K562 (cell line): Measurements from ENCODE around the gene DUOXA2. TPM values are rescaled to one million over a fixed set of nuclear protein-coding genes. Genes with fewer than 3 reads are reported as not detected.

Source experiments
- ATAC-seq: fragments of 200-7000 bp; cut with Tn5 transposase; 3 replicates; pipeline ENCODE4 v1.9.1; 2020; ENCODE audit warnings: moderate library complexity
- BruUV-seq: library from RNA; stranded (reverse); fragments of 400-500 nt; replicated peaks from 2 replicates; lab custom pipeline; 2021; lab: Mats Ljungman, UMichigan
- CTCF ChIA-PET: fragments of 300-600 bp; formaldehyde crosslinking; extraction: SDS; loops from one replicate; lab custom pipeline; 2021; ENCODE audit warnings: low intra/inter-chr PET ratio; lab: Yijun Ruan, JAX
- POLR2A ChIA-PET: fragments of 300-600, 350-650 bp; sonication (Branson Sonifier 250); formaldehyde crosslinking; extraction: SDS; loops from one replicate; lab custom pipeline; 2021; ENCODE audit warnings: antibody characterized with exemption, inconsistent platforms; lab: Yijun Ruan, JAX
- DNase-seq, 4 experiments: peaks; one replicate each; pipeline versions ENCODE4 v3.0.0 to v3.0.0-alpha.2; 2011 to 2018; ENCODE audit warnings: low spot score in 3 of 4, mixed read lengths in 3 of 4; ENCODE audit errors: extremely low read depth in 1 of 4
- FAIRE-seq: peaks from 2 replicates; lab custom pipeline; 2011; peaks lifted over from hg19 to GRCh38; lab: Jason Lieb, UNC
- H2AFZ ChIP-seq: 2 replicates; pipeline ENCODE4 v1.6.0; 2011; ENCODE audit warnings: low read depth, low read length, control low read depth, inconsistent platforms
- H3K27ac ChIP-seq: fragments of 200-600 bp; 3 replicates; pipeline ENCODE4 v1.8.0; 2011; ENCODE audit warnings: low read depth, mild to moderate bottlenecking, control low read depth, inconsistent platforms, low read length, moderate library complexity, mixed read lengths; ENCODE audit errors: extremely low read depth
- H3K27me3 ChIP-seq, 2 experiments: fragments of 300-600 bp in 1 of 2; 2 replicates in 1 of 2; 3 replicates in 1 of 2; pipeline versions ENCODE4 v1.6.0 to v1.8.0; 2011; ENCODE audit warnings: inconsistent platforms in 2 of 2, low read length in 2 of 2, mild to moderate bottlenecking in 1 of 2, mixed read lengths in 1 of 2, moderate library complexity in 1 of 2; ENCODE audit not compliant: control insufficient read depth in 2 of 2, insufficient read depth in 2 of 2
- H3K36me3 ChIP-seq: fragments of 300-600 bp; 3 replicates; pipeline ENCODE4 v1.8.0; 2011; ENCODE audit warnings: mild to moderate bottlenecking, low read length, inconsistent platforms; ENCODE audit not compliant: control insufficient read depth, insufficient read depth
- H3K4me1 ChIP-seq, 2 experiments: fragments of 200-600 bp in 1 of 2; replicated peaks in 1 of 2; 2 replicates in 1 of 2; 3 replicates in 1 of 2; pipeline versions ENCODE4 v1.5.1 to v1.8.0; 2011; ENCODE audit warnings: inconsistent platforms in 2 of 2, low read length in 2 of 2, mild to moderate bottlenecking in 1 of 2, mixed read lengths in 1 of 2, moderate library complexity in 1 of 2; ENCODE audit not compliant: control insufficient read depth in 2 of 2, insufficient read depth in 2 of 2
- H3K4me2 ChIP-seq: 2 replicates; pipeline ENCODE4 v1.6.1; 2011; ENCODE audit warnings: low read length, control low read depth, inconsistent platforms, mixed read lengths; ENCODE audit not compliant: insufficient read depth
- H3K4me3 ChIP-seq: fragments of 200-600 bp; sonication (generic), shearing (Covaris generic); 2 replicates; pipeline ENCODE4 v1.5.1; 2016; ENCODE audit warnings: control low read depth, inconsistent platforms
- H3K79me2 ChIP-seq: fragments of 200-600 bp; 3 replicates; pipeline ENCODE4 v1.8.0; 2011; ENCODE audit warnings: low read length, inconsistent platforms; ENCODE audit not compliant: control insufficient read depth, insufficient read depth
- H3K9ac ChIP-seq, 2 experiments: 2 replicates each; pipeline versions ENCODE4 v1.6.0 to v1.6.1; 2011; ENCODE audit warnings: low read depth in 2 of 2, low read length in 2 of 2, control low read depth in 1 of 2, inconsistent platforms in 1 of 2, mild to moderate bottlenecking in 1 of 2, mixed read lengths in 1 of 2; ENCODE audit not compliant: insufficient read depth in 1 of 2
- H3K9me1 ChIP-seq: one replicate; pipeline ENCODE4 v1.6.0; 2011; ENCODE audit warnings: inconsistent platforms, mild to moderate bottlenecking, low read length, moderate library complexity; ENCODE audit not compliant: control insufficient read depth, insufficient read depth
- H3K9me3 ChIP-seq: replicated peaks from 2 replicates; pipeline ENCODE4 v1.5.1; 2011; ENCODE audit warnings: low read depth, low read length, inconsistent platforms; ENCODE audit not compliant: control insufficient read depth, insufficient read depth
- H4K20me1 ChIP-seq: replicated peaks from 2 replicates; pipeline ENCODE4 v1.6.1; 2011; ENCODE audit warnings: low read length, inconsistent platforms, mixed read lengths; ENCODE audit not compliant: control insufficient read depth, insufficient read depth
- CBX1 ChIP-seq: sonication (generic); IDR thresholded peaks from 2 replicates; pipeline ENCODE4 v1.6.1; 2016; ENCODE audit warnings: antibody characterized with exemption, low read depth, mild to moderate bottlenecking
- TGIF2 ChIP-seq: sonication (generic); formaldehyde crosslinking; IDR thresholded peaks from 2 replicates; pipeline ENCODE4 v1.8.1; 2022; ENCODE audit warnings: mild to moderate bottlenecking, missing genetic modification reagents, moderate library complexity
- ZNF586 ChIP-seq: fragments of 450-650 bp; formaldehyde crosslinking; conservative IDR thresholded peaks from 2 replicates; pipeline ENCODE4 v1.4.0; 2020; ENCODE audit warnings: mild to moderate bottlenecking, moderate library complexity
- WGBS: fragments of 100-300 bp; shearing (Covaris generic); methylation state at CpG from one replicate; pipeline ENCODE4 v1.1.6; 2016; ENCODE audit warnings: low coverage, mixed read lengths; ENCODE audit not compliant: insufficient coverage; ENCODE audit errors: missing lambda C conversion rate; 5-methylcytosine and 5-hydroxymethylcytosine counted together
- in situ Hi-C: fragments of 300-500 bp; cut with MboI; formaldehyde crosslinking; loops from 4 replicates; pipeline ENCODE4 v1.15.0; 2018; ENCODE audit warnings: inconsistent platforms, mixed read lengths
- intact Hi-C: fragments of 100-400 bp; cut with micrococcal nuclease; formaldehyde crosslinking; loops from 2 replicates; pipeline ENCODE4 v1.14.2; 2022
- polyA plus RNA-seq, 8 experiments: library from polyadenylated mRNA; depleted of rRNA in 4 of 8; stranded (reverse) in 5 of 8; unstranded in 3 of 8; fragments of >200 nt; fragmentation: Nextera tagmentation in 2 of 8; fragmentation: Illumina TruSeq in 1 of 8; extraction: Ambion mirVana in 2 of 8; extraction: Trizol in 1 of 8; gene quantifications; 2 replicates each; pipeline versions ENCODE4 v1.2.1 to v1.2.3, GENCODE V29; 2011 to 2014; ENCODE audit warnings: inconsistent platforms in 1 of 8, missing spikeins in 1 of 8
- total RNA-seq, 7 experiments: library from RNA; depleted of rRNA in 6 of 7; stranded (reverse); fragments of >200 nt in 6 of 7; fragmentation: Illumina TruSeq in 2 of 7; extraction: Trizol in 2 of 7; gene quantifications; 2 replicates each; pipeline versions ENCODE4 v1.2.1 to v1.2.3, GENCODE V29; 2011 to 2021; ENCODE audit warnings: low replicate concordance in 1 of 7
- TF ChIP-seq, protein P1 (sequence below): fragments of 450-650 bp; formaldehyde crosslinking; IDR thresholded peaks from 2 replicates; pipeline ENCODE4 v1.4.0; 2022; ENCODE audit warnings: missing genetic modification characterization
- TF ChIP-seq, protein P2 (sequence below): fragments of 250-450 bp; sonication (Bioruptor Pico); IDR thresholded peaks from 2 replicates; pipeline ENCODE4 v1.5.0; 2022; ENCODE audit warnings: mild to moderate bottlenecking

The DUOXA2 gene
- total and polyA plus RNA-seq, 9 of the 15 experiments (the other 6 are each of a cell fraction or from before 2014, with no cell fraction given), result not detected

DNA sequence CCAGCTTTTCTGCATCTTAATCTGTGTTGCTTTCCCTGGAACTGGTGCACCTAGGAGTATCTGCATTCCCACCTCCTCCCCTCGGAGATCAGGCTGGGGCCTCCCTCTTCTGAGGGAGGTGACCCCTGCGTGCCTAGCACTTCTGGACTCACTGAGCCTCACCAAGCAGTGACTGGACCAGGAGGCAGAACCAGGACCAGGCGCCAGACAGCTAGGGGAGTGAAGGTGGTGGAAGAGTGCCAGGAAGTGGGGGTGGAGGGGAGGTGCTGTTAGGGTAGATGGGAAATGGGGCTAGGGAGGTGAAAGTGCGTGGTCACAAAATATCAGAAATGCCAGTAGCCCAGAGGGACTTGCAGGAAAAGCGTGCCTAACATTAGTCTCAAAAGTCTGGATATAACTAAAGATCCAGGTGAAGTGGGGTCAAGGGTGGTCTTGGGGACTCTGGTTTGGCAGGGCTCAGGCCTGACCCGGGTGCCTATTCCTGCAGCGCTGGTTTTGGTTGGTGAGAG, 1.2 kb downstream of the DUOXA2 start:
- H3K4me3 ChIP-seq, result no peak overlapping the region
- BruUV-seq, result no TSS peak
- H4K20me1 ChIP-seq, result no peaks in the 10 kb centered on the region
- H3K27ac ChIP-seq, result no peak overlapping the region
- H3K9me1 ChIP-seq, result no peaks in the 10 kb centered on the region
- CTCF ChIA-PET, result no interaction called here
- H3K27me3 ChIP-seq, result peaks cover 2 to 25% of the 10 kb centered on the region in 2 experiments; a peak in 3 of 5 replicates
- intact Hi-C loops (no loop called here), in situ Hi-C loops (loop anchor here (25.0 kb wide), 1 partner anchor 153 kb away; the partner anchor contains the start of gene TERB2)
- no peak overlapping the region for H2AFZ ChIP-seq
- TF ChIP-seq, protein P1, sequence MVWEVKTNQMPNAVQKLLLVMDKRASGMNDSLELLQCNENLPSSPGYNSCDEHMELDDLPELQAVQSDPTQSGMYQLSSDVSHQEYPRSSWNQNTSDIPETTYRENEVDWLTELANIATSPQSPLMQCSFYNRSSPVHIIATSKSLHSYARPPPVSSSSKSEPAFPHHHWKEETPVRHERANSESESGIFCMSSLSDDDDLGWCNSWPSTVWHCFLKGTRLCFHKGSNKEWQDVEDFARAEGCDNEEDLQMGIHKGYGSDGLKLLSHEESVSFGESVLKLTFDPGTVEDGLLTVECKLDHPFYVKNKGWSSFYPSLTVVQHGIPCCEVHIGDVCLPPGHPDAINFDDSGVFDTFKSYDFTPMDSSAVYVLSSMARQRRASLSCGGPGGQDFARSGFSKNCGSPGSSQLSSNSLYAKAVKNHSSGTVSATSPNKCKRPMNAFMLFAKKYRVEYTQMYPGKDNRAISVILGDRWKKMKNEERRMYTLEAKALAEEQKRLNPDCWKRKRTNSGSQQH (CRISPR knock-in tag), result no peak
- TF ChIP-seq CBX1, result no peak
- no peak for TF ChIP-seq TGIF2 (CRISPR knock-in tag)
- TF ChIP-seq, protein P2, sequence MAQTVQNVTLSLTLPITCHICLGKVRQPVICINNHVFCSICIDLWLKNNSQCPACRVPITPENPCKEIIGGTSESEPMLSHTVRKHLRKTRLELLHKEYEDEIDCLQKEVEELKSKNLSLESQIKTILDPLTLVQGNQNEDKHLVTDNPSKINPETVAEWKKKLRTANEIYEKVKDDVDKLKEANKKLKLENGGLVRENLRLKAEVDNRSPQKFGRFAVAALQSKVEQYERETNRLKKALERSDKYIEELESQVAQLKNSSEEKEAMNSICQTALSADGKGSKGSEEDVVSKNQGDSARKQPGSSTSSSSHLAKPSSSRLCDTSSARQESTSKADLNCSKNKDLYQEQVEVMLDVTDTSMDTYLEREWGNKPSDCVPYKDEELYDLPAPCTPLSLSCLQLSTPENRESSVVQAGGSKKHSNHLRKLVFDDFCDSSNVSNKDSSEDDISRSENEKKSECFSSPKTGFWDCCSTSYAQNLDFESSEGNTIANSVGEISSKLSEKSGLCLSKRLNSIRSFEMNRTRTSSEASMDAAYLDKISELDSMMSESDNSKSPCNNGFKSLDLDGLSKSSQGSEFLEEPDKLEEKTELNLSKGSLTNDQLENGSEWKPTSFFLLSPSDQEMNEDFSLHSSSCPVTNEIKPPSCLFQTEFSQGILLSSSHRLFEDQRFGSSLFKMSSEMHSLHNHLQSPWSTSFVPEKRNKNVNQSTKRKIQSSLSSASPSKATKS, result no peak
- TF ChIP-seq ZNF586 (CRISPR knock-in tag), result no peak
- no peak overlapping the region for H3K9ac ChIP-seq
- H3K36me3 ChIP-seq, result no peaks in the 10 kb centered on the region
- no peak for DNase-seq
- H3K4me1 ChIP-seq, result peaks cover 0 to 32% of the 10 kb centered on the region in 2 experiments; a peak in 3 of 5 replicates
- H3K9me3 ChIP-seq, result no peaks in the 10 kb centered on the region
- H3K4me2 ChIP-seq, result no peak overlapping the region
- no peak for ATAC-seq
- H3K79me2 ChIP-seq, result no peaks in the 10 kb centered on the region
- no peak for FAIRE-seq
- WGBS, result 6% methylated on average over 7 of the region's 7 CpGs
- POLR2A ChIA-PET, result interaction anchor here (0.7 kb wide), 1 partner anchor 47 kb away, joined by 3 read pairs; no protein-coding TSS in a partner anchor
